NCI-H510A (cell line): ENCODE data around the gene RCSD1.

ENCODE experiments used
- DNase-seq: peaks from one replicate; lab custom pipeline; 2025; lab: John Stamatoyannopoulos, UW

Gene RCSD1

DNA sequence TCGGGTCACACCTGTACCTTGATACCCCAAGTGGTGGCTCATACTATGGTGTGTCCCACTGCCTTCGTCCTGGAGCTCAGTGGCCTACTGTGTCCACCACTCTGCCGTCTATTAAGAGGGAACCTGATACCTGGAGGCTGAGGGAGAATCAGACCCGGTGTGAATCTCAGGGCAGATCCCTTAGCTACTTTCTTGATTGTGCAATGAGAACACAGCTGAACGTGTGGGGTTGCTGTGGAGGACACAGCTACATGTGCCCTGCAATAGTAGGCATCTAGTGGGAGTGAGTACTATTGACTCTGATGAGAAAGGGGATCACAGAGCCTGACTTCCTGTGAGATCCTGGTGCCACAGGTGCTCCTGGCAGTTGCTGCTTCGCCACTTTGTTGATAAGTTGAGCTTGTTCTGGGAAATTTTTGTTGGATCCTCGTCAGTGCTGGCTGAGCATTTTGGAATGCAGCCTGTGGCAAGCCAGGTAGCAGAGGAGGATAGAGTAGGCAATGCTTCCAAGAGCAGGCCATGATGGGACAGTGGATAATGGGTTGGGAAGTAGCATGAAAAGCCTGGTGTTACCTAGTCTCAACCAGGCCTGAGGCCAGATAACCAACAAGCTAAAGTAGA is 63.5 kb downstream of the RCSD1 start:
- DNase-seq = no peak

DNA sequence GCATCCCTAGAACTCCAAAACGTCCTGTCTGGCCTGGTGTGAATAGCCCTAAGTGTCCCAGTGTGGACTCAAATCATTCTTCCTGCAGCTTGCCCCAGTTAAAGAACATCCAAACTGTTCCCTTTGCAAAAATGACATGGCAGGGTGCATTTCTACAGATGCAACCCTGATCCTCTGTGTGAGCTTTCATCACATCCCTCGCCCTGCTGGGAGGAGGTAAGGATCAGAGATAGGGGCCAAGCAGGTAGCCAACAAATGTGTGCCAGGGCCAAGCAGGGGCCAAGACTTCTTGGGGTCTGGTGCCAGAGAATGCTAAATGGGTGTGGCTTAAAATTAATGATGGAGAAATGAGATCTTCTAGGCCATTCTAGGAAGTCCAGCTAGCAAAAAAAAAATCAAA is 64.7 kb downstream of the RCSD1 start:
- no peak for DNase-seq

DNA sequence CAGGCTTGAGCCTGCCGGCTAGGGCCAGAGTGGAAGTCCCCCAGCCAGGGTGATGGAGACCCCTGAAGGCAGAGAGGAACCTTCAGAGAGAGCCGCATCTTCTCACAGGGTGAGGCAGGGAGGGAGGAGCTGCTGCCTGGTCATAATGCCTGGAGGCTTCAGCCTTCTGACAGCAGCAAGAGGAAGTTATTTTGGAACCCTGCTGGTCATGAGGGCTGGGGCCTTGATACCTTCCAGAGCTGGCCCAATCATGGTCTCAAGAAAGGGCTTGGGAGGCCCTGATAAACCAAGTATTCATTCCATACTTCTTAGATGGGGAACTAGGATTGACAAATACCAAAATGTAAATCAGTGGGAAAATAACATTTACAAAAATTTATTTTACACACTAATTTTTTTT is 65.1 kb downstream of the RCSD1 start:
- DNase-seq = no peak

DNA sequence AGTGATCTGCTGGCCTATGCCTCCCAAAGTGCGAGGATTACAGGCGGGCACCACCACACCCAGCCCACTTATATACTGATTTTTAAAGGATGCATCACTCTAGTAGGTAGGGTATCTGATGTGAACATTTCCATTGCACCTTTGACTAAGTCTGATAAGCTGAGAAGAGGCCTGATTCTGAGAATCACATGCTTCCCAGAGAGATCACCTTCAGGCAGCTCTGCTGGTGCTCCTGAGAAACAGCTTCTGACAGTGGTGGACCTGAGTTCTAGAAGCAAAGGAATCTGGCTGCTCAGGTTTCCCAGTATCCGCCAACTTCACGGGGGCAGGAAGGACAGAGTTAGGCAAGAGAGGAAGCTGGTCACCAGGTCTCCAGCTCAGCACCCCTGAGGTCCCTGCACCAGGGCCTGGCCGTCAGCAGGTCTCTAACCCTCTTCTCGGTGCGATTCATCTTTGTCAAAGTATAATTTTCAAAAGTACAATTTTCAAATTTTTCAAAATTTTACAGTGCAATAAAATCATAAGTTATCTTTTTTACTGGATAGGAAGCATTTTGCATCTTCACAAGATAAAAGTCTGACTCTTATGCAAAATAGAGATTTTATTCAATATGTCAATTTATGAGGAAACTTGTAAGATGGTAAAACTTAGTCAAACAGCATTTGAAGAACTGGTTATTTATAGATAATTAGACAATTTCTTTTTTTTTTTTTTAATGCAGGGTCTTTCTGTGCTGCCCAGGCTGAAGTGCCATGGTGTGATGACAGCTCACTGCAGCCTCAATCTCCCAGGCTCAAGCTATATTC is 65.9 kb downstream of the RCSD1 start:
- no peak for DNase-seq

DNA sequence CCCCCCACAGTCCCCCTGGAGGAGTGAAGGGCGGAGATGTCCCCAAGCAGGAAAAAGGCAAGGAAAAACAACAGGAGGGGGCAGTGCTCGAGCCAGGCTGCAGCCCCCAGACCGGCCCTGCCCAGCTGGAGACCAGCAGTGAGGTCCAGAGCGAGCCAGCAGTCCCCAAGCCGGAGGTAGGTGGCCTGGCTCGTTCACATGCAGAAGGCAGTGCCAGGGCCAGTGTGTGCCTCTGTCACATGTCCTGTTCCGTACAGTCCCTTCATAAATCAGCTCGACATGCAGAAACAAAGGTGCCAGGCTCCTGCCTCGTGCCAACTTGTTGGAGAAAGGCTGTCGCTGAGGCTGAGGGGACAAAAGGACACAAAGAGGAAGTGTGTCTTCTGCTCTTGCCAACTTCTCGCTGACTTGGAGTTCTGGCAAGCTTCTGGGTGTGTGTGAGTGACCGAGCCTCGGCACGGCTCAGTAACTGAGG is 67.7 kb downstream of the RCSD1 start:
- DNase-seq = no peak

DNA sequence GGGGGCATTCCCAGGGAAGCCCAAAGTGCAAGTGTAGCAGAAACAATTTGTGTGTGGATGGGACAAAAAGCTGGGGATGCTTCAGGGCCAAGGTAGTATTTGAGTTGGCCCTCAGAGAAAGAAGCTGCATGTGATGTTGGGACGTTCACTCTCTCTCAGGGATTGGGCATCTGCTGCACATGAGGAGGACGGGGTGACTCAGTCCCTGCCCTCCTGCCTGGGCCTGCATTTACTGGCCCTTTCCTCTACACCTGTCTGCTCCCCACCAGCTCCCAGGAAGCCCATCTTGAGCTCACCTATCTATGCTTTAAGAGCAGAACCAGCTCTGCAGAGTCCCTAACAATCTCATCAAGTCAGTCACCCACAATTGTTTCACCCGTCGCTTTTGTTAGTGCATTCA is 68.3 kb downstream of the RCSD1 start:
- DNase-seq = no peak

DNA sequence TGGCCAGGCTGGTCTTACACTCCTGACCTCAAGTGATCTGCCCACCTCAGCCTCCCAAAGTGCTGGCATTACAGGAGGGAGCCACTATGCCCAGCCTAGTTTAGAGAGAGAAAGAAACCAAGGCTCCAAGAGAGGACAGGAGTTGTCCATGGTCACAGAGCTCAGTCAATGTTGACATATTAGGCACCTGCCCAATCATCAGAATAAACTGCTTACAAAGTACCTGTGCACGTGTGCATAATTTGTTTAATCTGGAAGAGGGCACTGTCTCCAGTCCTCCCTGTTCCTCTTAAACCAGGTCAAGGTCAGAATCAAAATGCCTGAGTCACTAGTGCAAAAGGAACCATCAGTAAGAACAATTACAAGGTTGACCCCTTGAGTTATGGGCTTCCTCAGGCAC is 71.5 kb downstream of the RCSD1 start:
- no peak for DNase-seq

DNA sequence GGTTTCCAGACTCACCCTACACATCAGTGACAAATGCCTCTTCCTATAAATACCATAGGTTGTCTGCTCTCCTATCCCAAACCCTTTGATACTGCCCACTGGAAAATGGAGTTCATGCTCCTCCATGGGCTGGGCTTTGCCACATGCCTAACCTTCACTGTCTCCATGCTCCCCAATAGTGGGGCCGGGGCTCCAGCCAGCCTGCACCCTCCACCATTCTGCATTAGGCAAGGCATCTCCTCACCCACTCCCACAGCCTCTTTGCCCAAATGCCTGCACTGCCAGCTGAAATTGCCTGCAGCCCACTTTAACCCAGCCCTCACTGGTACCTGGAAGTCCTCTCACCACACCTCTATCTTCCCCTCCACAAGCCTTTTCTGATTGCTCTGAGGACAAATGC is 73.5 kb downstream of the RCSD1 start:
- no peak for DNase-seq

DNA sequence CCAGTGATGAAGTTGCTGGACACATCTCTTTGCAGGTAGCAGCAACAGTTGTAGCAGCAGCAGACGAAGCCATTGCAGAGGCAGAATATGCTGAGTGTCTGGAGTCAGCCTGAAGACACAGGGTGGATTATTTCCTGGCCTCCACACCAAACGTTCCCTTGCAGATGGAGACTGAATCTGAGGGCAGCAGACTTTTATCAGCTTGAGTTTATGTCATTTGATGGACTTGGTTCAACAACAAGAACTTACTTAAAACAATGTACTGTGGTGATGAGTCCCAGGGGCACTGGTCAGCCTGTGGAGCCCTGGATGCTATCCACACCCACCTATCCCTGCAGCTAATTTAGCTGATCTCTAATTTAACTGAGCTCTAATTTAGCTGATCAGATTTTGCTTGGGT is 74.7 kb downstream of the RCSD1 start:
- DNase-seq = no peak

DNA sequence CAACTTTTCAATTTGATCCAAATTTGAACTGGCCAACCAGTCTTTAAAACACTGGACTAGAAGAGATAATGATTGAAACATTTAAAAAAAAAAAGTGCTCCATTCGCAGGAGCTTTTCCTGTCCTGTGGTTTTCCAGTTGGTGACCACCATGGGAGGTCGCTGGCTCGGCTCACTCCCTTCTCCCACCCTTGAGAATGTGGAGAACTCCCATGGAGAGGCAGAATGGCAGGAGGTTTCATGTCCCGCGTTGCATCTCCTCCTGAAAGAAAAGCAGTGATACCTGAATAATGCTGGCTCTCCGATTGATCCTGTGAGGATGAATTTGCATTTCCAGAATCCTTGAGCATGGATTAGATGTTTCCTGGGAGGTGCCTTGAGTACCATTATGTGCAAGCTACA is 75.2 kb downstream of the RCSD1 start:
- no peak for DNase-seq

DNA sequence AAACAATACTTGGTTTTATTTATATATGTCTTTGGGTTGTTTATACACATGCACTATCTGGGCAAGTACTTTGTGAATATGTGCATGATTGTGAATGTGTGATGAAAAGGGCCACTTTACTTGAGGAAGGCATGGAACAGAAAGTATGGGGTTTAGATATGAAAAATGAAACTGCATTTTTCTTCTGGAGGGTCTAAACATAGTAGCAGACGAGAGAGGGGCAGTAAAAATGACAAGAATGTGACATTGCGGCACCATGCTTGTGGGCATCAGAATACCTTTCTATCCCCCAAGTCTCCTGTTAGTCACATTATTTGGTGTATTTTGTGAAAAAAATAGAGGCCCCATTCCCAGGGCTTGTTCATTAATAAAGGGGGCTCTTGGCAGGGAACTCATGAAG is 76.3 kb downstream of the RCSD1 start:
- DNase-seq = no peak

DNA sequence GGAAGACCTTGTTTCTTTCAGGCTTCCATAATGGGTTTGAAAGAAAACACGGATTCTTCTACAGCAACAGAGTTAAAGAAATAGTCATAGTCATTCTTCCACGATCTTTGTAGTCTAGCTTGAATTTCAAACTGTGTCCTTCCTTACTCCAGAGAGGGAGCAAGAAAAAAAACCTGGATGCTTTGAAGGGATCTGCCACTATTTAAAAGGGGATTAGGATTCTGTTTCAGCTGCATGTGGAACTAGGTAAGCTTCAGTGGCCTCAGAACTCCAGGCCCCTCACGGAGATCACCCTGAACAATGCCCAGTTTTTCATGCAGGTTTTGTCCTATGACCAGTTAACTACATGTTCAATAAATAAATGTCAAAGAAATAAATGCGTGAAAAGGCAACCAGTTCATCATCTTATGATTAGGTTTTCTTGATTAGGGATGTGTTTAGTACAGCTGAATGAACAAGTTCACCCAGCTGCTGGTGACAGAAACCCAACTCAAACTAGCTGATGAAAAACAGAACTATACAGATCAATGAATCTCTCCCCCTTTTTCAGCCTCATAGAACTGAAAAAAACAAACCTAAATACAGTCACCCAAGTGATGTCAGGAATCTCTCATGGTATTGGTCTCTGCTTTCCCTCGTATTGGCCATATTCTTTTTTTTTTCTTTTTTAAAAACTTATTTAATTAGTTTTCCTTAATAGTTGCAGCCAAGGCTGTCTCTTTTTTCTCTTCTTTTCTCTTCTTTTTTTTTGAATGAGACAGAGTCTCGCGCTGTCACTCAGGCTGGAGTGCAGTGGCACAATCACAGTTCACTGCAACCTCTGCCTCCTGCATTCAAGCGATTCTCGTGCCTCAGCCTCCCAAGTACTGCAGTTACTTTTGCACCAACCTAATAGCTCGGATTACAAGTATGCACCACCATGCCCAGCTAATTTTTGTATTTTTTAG is 77.2 kb downstream of the RCSD1 start:
- DNase-seq = no peak

DNA sequence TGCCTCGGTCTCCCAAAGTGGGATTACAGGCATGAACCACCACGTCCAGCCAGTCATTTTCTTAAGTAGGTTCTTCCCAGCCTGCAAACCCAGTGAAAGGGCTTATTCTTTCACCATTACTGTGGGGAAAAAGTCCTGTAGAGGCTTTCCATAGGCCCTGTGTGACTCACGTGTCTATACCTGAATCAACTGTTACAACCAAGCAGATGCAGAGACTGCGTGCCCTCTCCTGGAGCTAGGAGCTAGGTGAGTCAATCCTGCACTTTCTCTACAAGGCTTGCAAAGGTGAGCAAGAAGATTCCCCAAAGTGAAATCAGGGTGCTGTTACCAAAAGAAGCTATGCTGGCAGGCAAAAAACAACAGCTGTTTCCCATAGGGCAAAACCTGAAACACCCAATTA is 77.9 kb downstream of the RCSD1 start:
- DNase-seq = no peak

DNA sequence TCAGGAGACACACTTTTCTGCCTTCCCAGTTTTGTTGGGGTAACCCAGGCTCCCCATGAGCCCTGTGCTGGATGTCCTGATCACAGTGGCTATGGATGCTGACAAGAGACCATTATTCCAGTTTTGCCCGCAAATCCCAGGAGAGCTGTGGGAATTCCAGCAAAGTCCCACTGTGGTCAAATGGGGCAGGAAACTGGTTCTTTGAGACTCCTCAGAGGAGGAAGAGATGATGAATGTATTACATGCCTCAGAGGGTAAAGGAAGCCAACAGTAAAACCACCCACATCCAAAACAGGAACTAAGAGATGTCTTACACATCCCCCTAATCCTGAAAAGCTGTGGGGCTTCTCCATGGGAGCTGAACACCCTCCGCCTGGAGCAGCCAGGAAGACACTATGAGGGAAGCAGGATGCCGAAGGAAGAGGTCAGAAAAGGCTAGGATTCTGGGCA is 78.9 kb downstream of the RCSD1 start:
- DNase-seq = no peak

DNA sequence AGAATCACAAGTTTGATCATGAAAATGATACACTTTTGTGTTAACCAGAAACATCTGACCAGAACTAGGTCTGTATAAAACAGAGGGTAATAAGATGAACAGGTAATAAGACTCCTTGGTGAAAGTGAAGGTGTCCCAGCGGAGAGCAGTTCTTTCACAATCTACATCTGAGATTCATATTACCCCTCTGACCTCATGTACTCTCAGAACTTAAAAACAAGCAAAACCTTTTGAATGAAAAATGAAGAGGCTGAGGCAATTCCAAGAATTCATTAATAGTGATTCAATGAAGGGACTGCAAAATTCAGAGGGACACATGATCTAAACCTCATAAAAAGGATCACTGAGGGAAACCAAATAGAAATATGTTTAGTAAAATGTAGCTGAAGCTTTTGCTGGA is 80.8 kb downstream of the RCSD1 start:
- no peak for DNase-seq

DNA sequence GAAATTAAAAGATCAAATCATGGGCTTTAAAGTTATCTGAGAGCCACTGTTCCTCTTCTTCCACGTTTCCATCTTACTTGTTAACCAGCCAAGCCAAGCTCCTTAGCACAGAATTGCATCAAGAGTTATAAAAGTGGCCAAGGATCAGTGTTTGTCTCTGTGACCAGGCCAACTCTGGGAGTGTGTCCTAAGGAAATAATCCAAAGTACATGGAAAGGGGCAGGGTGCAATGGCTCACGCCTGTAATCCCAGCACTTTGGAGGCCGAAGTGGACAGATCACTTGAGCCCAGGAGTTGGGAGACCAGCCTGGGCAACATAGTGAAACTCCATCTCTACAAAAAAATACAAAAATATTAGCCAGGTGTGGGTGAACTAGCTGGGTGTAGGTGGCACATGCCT is 81.8 kb downstream of the RCSD1 start:
- no peak for DNase-seq

DNA sequence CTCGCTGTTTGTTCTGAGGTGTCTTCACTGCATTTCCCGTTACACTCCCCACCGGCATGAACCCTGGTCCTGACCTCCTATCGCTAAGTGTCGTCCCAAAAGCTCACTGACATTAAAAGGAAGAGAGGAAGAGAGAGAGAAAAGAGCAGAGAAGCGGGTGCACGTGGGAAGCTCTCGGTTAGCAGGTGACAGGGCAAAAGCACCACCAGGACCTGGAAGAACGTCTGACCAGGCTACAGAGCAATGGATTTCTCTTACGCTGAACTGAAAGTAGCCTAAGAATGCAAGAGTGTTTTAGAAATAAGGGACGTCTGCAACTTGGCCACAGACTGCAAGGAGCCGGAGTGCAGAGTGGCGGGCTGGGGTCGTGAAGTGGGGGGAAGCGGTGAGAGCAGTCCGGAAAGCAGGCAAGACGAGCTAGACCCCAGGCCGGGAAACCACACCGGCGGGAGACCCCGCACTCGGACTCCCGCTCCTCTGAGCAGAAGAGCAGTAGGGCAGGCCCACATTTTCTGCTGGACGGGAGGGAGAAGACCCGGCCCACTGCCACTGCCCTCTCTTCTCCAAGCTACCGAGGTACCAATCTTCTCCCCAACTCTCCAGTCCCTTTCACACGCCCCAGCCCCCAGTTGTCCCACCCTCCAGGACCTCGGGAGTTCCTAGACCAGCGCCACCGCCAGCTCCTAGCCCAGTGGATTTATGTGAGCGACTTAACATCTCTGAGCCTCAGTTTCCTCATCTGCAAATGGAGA is 83.5 kb downstream of the RCSD1 start:
- no peak for DNase-seq

DNA sequence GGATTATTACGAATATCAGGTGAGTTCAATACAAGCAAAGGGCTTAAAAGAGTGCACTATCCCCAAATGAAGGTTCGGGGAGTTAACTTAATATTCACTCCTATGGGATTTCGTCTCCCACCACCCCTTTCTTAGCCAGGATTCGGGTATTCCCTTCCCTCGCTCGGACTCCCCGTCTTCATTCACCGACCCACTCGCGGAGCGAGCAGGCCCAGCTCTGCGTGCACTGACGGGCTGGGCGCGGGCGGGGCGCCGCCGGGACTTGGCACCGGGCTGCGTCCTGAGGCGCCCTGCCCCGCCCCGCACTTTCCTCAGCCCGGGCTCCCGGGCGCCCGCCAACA is 84.0 kb downstream of the RCSD1 start:
- peak; percentile 62 for DNase-seq

DNA sequence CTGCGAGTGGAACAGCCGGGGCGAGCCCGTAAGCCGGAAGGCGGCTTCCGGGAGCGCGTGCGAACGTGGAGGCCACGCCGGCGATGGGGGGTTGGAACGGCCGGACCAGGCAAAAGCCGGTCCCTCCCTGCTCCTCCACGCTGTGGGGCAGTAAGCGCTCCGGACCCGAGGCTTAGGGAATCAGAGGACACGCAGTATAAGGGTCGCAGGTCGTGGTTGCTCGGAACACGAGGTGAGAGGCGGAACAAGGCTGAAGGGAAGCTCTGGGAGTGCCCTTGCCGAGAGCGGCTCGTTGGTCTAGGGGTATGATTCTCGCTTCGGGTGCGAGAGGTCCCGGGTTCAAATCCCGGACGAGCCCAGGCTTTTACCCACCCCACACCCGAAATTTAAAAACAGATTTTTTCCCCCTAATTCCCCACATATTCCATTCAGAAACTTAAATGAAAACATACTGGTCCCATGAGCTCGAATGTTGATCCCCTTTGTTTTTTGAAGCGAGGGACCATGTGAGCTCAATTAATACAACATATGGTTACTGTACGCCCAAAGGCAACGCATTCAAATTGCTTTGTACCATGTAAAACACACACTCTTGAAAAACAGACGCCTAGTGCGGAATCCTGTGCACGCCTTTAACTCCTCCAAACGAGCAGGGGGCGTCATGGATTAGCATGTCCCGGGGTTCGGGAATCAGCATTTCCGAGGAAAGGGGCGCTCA is 84.6 kb downstream of the RCSD1 start:
- peak; percentile 31 for DNase-seq

DNA sequence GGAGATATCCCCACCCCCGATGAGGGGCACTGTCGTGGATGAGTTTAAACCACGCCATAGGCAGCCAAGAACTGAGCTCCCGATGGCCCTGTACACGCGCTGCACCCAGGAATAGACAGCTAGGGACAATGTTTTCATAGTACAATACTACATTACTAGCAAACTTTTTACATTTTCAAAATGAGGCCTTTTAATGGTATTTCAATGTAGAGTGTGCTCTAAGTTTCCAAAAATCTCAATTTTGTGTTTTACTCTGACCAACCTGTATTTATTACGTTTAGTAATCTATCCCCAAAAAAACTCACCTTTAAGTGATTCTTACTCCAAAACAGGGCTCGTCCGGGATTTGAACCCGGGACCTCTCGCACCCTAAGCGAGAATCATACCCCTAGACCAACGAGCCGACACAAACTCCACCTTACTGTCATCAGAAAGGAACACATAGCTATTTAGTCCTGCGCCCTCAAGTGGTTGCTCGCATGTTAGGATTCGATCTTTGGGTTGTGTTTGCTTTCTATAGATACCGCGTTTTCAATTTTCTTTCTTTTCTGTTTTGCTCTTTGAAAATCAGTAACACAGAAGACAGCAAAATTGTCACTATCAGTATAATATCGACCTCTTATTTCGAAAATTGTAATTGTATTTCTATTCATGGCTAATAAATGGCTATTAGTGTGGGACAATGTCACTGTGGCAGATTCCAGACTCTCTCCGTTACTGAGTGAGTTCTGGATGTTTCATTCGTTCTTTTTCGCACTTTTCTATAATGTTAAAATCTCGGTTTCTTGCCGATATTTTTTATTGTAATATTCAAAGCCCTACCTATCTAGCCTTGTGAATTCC is 85.3 kb downstream of the RCSD1 start:
- DNase-seq = peak; percentile 23

DNA sequence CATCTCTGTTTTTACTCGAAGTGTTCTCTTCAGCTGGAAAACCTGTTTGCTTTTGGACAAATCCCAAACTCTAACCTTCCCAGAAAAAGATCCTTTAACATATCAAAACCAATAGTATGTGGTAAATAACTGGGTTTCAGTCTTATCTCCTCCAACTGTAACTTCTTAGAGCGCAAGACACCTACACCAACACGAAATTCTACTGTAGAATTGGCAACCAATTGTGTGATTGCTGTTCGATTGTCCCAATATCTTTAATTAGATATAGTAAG is 85.9 kb downstream of the RCSD1 start:
- DNase-seq = no peak
